NOMO-1 treated with DMSO at 0.1 percent for 48 hours (cell line): ENCODE data around the gene SENP5.
A peak's percentile ranks its signal among the peaks of the same experiment; 100 is the strongest.
"Not testable (repeated sequence)": the region's sequence is repeated elsewhere in the genome, so short reads cannot be mapped to it uniquely, and the experiment has no call there.

Source experiments
- DNase-seq: peaks from one replicate; lab custom pipeline; 2025; ENCODE audit not compliant: unreplicated experiment; lab: John Stamatoyannopoulos, UW

The SENP5 gene

GRCh38 chr3:196867507-196868296 is at the start of gene SENP5:
TSS of gene SENP5 (plus strand) at chr3:196867920. CDS start at chr3:196885182, 17,262 bp downstream.
- DNase-seq = peak; percentile 93

- DNase-seq = no peak
Observed at GRCh38 chr3:196821806-196822355, 45.8 kb upstream of the SENP5 start.

- DNase-seq = not testable (repeated sequence)
Observed at GRCh38 chr3:196829651-196830050, 38.1 kb upstream of the SENP5 start.

- no peak for DNase-seq
Observed at GRCh38 chr3:196835086-196835485, 32.6 kb upstream of the SENP5 start.

- DNase-seq = not testable (repeated sequence)
Observed at GRCh38 chr3:196836626-196837025, 31.1 kb upstream of the SENP5 start.

GRCh38 chr3:196837819-196838420 is 29.8 kb upstream of the SENP5 start:
- DNase-seq = peak; percentile 76

- DNase-seq = not testable (repeated sequence)
Observed at GRCh38 chr3:196839351-196839750, 28.4 kb upstream of the SENP5 start.

- no peak for DNase-seq
Observed at GRCh38 chr3:196842567-196843434, 24.9 kb upstream of the SENP5 start.

- no peak for DNase-seq
Observed at GRCh38 chr3:196843435-196844110, 24.1 kb upstream of the SENP5 start.

- not testable (repeated sequence) for DNase-seq
Observed at GRCh38 chr3:196844235-196845219, 23.2 kb upstream of the SENP5 start.

GRCh38 chr3:196848375-196848774 is 19.3 kb upstream of the SENP5 start:
- DNase-seq = not testable (repeated sequence)

GRCh38 chr3:196849180-196849741 is 18.5 kb upstream of the SENP5 start:
- no peak for DNase-seq

- not testable (repeated sequence) for DNase-seq
Observed at GRCh38 chr3:196863000-196863399, 4.7 kb upstream of the SENP5 start.

- DNase-seq = no peak
Observed at GRCh38 chr3:196867155-196867506, 589 bp upstream of the SENP5 start.

- DNase-seq = peak; percentile 22
Observed at GRCh38 chr3:196868297-196868661, 559 bp downstream of the SENP5 start.

GRCh38 chr3:196872316-196872715 is 4.6 kb downstream of the SENP5 start:
- DNase-seq = no peak

GRCh38 chr3:196874511-196875094 is 6.9 kb downstream of the SENP5 start:
- DNase-seq = not testable (repeated sequence)

GRCh38 chr3:196875258-196875657 is 7.5 kb downstream of the SENP5 start:
- DNase-seq = no peak

GRCh38 chr3:196883361-196883760 is 15.6 kb downstream of the SENP5 start:
- no peak for DNase-seq
